GM19372 (cell line): ENCODE data around the gene CYP4B1.
"Not testable (repeated sequence)": the region's sequence is repeated elsewhere in the genome, so short reads cannot be mapped to it uniquely, and the experiment has no call there.

Source experiments
- ATAC-seq: cut with Tn5 transposase; IDR thresholded peaks from one replicate; pipeline ENCODE4 v1.9.1; 2021; ENCODE audit warnings: mild to moderate bottlenecking, low read depth, moderate library complexity; ENCODE audit not compliant: unreplicated experiment

Gene CYP4B1

DNA sequence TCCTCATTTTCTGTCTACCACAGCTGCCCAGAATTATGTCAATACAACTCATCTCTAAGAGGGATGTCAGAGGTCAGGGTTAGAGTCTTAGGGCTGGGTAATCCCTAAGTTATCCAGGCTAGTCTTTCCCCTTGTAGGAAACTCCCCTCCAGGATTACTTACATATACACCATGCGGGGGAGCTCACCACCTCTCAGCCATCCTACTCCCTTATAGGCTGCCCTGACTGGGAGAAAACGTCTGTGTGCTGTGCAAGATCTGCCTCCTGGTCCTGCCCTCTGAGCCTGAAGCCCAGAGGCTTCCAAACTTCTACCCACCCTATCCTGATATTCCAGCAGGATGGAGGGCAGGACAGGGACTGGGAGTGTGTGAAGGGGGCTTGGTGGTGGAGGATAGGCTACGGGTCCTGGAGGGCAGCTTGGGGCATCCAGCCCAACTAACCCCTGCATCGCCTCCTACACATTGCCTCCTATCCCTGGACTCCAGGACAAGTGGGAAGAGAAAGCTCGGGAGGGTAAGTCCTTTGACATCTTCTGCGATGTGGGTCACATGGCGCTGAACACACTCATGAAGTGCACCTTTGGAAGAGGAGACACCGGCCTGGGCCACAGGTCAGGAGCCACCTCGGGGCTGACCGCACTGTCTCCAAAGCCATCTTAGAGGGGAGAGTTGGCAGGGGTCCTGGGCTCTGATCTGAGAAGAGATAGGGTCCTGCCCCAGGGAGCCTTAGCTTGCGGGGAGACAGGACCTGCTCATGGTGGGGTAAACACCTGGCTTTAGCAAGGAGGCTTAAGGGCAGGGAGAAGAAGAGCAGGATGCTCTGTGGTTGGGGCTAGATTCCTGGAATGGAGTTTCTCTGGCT, 14.4 kb downstream of the CYP4B1 start:
- ATAC-seq: no peak

DNA sequence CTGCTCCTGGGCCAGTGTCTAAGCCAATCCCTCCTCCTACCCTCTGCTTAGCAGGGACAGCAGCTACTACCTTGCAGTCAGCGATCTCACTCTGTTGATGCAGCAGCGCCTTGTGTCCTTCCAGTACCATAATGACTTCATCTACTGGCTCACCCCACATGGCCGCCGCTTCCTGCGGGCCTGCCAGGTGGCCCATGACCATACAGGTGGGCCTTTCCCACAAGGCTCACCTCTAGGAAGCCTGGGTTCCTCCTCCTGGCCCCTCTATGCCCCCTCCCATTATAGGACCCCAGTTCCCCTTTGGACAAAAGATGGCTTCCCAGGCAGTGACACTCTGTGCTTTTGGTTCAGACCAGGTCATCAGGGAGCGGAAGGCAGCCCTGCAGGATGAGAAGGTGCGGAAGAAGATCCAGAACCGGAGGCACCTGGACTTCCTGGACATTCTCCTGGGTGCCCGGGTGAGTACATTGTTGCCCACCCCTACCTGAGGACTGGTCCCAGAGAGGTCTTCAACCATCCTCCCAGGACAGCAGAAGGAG, 15.1 kb downstream of the CYP4B1 start:
- ATAC-seq: no peak

DNA sequence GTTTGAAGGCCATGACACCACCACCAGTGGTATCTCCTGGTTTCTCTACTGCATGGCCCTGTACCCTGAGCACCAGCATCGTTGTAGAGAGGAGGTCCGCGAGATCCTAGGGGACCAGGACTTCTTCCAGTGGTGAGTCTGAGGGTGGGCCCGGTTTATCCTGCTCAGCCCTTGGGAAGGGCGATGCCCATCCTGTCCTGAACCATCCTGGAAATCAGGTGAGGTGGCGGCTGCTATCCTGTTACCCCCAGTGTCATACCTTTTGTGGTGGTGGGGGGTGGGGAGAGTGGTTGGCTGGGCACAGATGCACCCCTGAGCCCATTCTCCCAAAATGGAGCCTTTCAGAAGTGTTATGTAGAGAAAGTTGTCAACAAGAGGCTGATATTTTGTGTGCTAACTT, 16.3 kb downstream of the CYP4B1 start:
- ATAC-seq: no peak

DNA sequence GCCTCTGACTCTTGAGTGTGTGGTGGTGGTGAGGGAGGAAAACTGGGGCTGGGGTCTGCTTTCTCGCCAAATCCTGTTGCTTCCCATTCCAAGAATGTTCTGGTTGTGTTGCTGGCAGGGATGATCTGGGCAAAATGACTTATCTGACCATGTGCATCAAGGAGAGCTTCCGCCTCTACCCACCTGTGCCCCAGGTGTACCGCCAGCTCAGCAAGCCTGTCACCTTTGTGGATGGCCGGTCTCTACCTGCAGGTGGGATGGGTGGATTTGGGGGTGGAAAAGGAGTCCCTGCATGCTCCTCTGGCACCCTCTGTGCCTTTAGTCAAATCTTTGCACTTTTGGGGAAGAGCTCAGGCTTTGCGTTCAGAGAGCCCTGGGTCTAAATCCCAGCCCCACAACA, 18.1 kb downstream of the CYP4B1 start:
- no peak for ATAC-seq

DNA sequence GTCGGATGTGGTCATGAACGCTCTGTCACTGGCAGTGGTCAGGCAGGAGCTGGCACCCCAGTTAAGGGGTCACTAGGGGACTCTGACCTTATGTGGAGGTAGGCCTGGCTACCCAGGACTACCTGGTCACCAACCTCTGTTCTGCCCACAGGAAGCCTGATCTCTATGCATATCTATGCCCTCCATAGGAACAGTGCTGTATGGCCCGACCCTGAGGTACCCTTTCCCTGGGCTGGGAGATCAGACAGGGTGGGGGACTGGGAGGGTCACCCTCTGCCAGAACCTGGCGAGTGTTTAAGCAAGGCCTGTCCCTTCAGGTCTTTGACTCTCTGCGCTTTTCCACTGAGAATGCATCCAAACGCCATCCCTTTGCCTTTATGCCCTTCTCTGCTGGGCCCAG, 19.0 kb downstream of the CYP4B1 start:
- no peak for ATAC-seq

DNA sequence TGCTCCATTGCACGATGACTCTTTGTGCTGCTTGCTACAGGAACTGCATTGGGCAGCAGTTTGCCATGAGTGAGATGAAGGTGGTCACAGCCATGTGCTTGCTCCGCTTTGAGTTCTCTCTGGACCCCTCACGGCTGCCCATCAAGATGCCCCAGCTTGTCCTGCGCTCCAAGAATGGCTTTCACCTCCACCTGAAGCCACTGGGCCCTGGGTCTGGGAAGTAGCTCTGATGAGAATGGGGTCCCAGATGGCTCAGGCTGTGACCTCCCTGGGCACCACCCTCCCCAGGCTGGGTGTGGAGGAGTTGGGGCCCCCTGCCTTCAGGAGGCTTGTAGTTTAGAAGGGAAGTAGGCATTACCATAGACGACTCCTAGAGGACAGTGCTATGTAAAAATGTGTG, 19.7 kb downstream of the CYP4B1 start:
- ATAC-seq: no peak

DNA sequence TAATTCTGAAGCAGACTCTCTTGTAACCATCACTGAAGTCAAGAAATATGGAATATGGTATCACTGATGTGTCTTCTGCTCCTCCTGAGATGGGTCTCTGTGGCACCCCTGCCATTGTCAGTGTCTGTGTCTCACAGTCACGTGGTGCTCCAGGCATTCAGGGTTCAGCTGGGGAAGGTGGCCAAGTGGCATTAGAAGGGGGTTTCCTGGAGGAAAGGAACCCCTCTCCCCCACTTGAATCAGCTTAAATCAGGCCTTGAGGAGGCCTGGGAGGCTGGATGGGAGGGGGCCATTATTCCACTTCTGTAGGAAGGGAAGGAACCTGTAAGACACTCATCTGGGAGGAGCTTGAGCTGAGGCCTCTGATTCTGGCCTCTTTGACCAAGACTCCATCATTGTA, 20.5 kb downstream of the CYP4B1 start:
- no peak for ATAC-seq

DNA sequence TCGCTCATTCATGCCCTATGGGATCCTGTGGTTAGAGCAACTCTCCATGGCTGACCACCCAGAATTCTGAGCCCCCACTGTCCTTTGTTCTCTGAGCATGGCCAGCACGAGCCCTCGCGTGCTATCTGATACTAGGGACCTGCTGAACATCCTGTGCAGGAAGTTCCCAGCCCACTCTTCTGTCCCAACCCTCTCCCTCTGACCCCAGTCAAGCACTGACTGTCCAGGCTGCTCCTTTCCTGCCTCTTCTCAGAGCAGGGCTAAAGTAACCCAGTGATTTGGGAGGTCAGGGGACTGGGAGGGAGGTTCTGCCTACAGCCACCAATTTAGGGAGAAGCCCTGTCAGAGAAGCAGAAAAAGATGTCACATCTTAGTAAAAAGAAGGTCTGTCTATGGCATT, 21.2 kb downstream of the CYP4B1 start:
- no peak for ATAC-seq

DNA sequence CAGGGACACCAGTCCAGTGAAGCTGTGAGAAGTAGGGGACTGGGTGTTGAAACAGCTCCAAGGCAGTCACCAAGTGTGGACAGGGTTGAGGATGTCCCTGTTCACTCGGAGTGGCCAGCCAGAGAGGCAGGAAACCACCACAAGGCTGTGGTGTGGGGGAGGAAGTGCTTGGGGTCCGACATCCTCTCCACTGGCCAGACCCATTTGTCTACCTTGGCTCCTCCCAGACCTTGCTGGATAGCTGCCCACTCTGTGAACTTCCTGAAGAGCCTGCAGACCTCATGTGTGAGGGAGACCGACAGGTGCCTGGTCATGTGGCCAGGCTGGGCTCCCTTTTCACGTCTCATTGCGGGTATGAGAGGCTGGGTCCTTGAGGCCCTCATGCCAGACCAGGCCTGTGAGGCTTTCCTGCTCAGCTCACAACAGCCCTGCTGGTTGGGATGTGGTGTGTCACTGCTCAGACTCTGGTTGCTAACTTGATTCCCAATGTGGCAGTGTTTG, 21.8 kb downstream of the CYP4B1 start:
- ATAC-seq: no peak

DNA sequence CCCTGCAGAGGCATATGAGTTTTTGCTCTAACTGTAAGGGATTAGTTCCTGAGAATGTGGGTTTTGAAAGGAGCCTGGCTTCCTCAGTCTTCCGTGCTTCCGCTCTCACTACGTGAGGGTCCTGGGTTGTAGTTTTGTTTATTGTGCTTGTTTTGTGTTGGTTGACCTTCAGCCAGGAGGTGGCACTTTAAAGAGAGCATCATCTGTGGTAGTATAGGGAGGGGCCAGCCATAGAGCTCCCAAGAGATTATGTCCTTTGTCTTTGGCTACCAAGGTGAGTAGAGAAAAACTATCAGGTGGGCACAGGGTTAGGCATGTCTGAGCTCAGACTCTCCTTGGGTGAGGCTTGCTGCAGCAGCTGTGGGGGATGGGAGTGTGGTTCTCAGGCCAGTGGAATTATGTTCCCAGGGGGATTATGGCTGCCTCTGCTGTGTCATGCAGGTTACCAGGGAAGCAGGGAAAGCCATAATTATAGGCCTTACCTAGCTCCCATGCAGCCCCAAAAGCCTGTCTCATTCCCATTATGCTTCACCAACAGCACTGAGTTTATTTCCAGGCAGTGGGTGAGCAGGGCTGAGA, 23.5 kb downstream of the CYP4B1 start:
- no peak for ATAC-seq

DNA sequence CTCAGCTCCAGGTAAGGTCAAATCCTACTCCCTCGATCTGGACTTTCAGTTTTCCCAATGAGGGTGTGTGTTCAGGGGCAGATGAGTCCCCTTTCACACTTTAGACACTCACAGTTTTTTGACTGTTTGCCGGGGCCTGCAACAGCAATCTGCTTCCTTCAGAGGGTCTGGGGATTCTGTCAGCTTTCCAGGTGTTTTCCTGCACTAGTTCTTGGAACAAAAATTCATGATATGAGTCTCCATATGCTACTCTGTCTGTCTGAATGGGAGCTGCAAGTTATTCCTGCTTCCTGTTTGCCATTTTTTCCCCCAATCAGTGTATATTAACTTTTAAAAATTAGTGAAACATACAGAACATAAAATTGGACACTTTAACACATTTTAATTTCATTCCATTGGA, 24.3 kb downstream of the CYP4B1 start:
- ATAC-seq: no peak

DNA sequence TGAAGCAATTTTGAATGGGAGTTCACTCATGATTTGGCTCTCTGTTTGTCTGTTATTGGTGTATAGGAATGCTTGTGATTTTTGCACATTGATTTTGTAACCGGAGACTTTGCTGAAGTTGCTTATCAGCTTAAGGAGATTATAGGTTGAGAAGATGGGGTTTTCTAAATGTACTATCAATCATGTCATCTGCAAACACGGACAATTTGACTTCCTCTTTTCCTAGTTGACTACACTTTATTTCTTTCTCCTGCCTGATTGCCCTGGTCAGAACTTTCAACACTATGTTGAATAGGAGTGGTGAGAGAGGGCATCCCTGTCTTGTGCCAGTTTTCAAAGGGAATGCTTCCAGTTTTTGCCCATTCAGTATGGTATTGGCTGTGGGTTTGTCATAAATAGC, 28.0 kb downstream of the CYP4B1 start:
- not testable (repeated sequence) for ATAC-seq

DNA sequence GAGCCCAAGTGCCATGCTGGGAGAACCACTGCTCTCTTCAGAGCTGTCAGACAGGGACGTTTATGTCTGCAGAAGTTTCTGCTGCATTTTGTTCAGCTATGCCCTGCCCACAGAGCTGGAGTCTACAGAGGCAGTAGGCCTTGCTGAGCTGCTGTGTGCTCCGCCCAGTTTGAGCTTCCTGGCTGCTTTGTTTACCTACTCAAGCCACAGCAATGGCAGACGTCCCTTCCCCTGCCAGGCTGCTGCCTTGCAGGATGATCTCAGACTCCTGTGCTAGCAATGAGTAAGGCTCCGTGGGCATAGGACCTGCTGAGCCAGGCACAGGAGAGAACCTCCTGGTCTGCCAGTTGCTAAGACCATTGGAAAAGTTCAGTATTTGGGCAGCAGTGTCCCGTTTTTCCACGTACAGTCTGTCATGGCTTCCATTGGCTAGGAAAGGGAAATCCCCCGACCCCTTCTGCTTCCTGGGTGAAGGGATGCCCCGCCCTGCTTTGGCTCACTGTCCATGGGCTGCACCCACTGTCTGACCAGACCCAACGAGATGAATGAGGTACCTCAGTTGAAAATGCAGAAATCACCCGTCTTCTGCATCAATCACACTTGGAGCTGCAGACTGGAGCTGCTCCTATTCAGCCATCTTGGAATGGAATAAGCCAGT, 31.9 kb downstream of the CYP4B1 start:
- ATAC-seq: no peak

DNA sequence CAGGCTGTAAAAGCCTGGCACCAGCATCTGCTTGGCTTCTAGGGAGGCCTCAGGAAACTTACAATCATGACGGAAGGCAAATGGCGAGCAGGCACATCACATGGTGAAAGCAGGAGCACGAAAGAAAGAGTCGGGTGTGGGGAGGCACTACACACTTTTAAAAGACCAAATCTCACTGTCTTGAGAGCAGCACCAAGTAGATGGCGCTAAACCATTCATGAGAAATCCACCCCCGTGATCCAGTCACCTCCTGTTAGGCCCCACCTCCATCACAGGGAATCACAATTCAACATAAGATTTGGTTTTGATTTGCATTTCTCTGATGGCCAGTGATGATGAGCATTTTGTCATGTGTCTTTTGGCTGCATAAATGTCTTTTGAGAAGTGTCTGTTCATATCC, 36.6 kb downstream of the CYP4B1 start:
- not testable (repeated sequence) for ATAC-seq

DNA sequence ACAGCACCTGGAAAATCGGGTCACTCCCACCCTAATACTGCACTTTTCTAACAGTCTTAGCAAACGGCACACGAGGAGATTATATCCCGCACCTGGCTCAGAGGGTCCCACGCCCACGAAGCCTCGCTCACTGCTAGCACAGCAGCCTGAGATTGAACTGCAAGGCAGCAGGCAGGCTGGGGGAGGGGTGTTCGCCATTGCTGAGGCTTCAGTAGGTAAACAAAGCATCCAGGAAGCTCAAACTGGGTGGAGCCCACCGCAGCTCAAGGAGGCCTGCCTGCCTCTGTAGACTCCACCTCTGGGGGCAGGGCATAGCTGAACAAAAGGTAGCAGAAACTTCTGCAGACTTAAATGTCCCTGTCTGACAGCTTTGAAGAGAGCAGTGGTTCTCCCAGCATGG, 47.5 kb downstream of the CYP4B1 start:
- not testable (repeated sequence) for ATAC-seq

DNA sequence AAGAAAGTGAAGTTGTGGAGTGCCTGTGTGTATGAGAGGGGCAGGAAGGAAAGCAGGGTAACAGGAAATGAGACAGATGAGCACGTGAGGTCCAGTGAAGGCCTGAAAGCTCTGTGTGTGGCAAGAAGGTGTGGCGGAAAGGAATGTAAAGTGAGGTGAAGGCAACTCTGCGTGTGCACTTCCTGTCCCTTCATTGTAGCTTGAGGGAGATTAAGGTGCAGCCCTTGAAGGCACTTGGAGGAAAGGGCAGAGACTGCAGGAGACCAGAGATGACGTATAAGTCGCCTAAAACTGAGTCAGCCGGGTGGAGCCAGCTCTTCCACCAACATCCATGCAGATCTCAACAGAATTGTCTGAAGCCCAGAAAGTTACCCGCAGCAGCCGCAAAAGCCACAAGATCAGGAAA, 58.8 kb downstream of the CYP4B1 start:
- ATAC-seq: not testable (repeated sequence)

DNA sequence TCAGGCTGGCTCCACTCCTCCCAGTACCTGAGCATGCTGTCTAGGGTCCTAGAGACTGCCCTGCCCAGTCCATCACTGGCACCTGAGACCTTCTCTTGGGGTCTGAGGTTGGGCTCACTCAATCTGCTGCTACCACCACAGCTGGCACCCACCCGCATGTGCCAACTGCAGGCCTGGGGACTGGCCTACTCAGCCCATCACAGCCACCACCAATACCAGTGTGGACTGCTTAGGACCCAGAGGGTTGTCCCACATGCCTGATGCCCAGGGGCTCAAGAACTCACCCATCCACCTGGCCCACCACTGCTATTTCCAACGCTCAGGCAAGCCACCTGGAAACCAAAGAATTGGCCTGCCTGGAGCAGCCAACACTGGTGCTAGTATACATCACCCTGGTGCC, 63.5 kb downstream of the CYP4B1 start:
- ATAC-seq: no peak
